B cell (primary cell): ENCODE results near the gene LRSAM1. TPM values are rescaled to one million over a fixed set of nuclear protein-coding genes. Genes with fewer than 3 reads are reported as not detected.

Experiments used
- ATAC-seq: fragments of 200-7000 bp; cut with Tn5 transposase; one replicate; pipeline ENCODE4 v1.10.0; 2021; ENCODE audit warnings: low read depth, mild to moderate bottlenecking, moderate number of reproducible peaks, moderate library complexity
- CTCF ChIA-PET: fragments of 350-600 bp; sonication (Branson Sonifier 250); formaldehyde crosslinking; loops from one replicate; lab custom pipeline; 2021; ENCODE audit warnings: antibody characterized with exemption, inconsistent platforms; lab: Charles Lee
- POLR2A ChIA-PET: fragments of 350-600 bp; sonication (Branson Sonifier 250); formaldehyde crosslinking; loops from one replicate; lab custom pipeline; 2021; ENCODE audit warnings: antibody characterized with exemption; lab: Charles Lee
- DNase-seq: peaks from one replicate; pipeline ENCODE4 v3.0.0; 2013
- H2AFZ ChIP-seq: 2 replicates; pipeline ENCODE4 v1.6.1; 2012; ENCODE audit warnings: mild to moderate bottlenecking, low read depth, low read length; ENCODE audit not compliant: insufficient read depth, poor library complexity, severe bottlenecking
- H3K27ac ChIP-seq, 2 donors: 1 replicate in 1 of 2; 2 replicates in 1 of 2; pipeline ENCODE4 v1.5.1; 2012 to 2013; ENCODE audit warnings: low read length in 2 of 2, mild to moderate bottlenecking in 2 of 2, moderate library complexity in 1 of 2
- H3K27me3 ChIP-seq, 4 experiments: fragments of 200-600 bp in 1 of 4; sonication (generic) in 1 of 4; replicated peaks in 1 of 4; 1 replicate in 2 of 4; 2 replicates in 2 of 4; pipeline versions ENCODE4 v1.6.1 to v1.7.0; 2013 to 2016; ENCODE audit warnings: low read length in 3 of 4, mild to moderate bottlenecking in 2 of 4, mixed read lengths in 1 of 4, moderate library complexity in 1 of 4; ENCODE audit not compliant: insufficient read depth in 4 of 4, control insufficient read depth in 3 of 4; ENCODE audit errors: control extremely low read depth in 1 of 4
- H3K36me3 ChIP-seq, 2 experiments: replicated peaks in 1 of 2; 1 replicate in 1 of 2; 2 replicates in 1 of 2; pipeline versions ENCODE4 v1.6.1 to v1.7.1; 2013; ENCODE audit warnings: low read length in 1 of 2; ENCODE audit not compliant: insufficient read depth in 2 of 2, control insufficient read depth in 1 of 2; ENCODE audit errors: control extremely low read depth in 1 of 2, extremely low read depth in 1 of 2
- H3K4me1 ChIP-seq, 2 donors: fragments of 200-600 bp in 1 of 2; sonication (generic) in 1 of 2; 1 replicate in 1 of 2; 2 replicates in 1 of 2; pipeline versions ENCODE4 v1.5.1 to v1.6.1; 2013 to 2017; ENCODE audit warnings: low read length in 2 of 2; ENCODE audit not compliant: control insufficient read depth in 2 of 2, insufficient read depth in 2 of 2
- H3K4me2 ChIP-seq: replicated peaks from 2 replicates; pipeline ENCODE3; 2012; ENCODE audit warnings: mild to moderate bottlenecking, low read depth, low read length; ENCODE audit not compliant: poor library complexity, severe bottlenecking
- H3K4me3 ChIP-seq, 5 experiments: fragments of 200-600 bp in 1 of 5; sonication (generic) in 1 of 5; 1 replicate in 3 of 5; 2 replicates in 2 of 5; pipeline versions ENCODE4 v1.5.1 to v1.7.0; 2011 to 2016; ENCODE audit warnings: low read length in 4 of 5, mild to moderate bottlenecking in 4 of 5, low read depth in 2 of 5, control low read depth in 1 of 5, moderate library complexity in 1 of 5; ENCODE audit not compliant: insufficient read depth in 1 of 5; ENCODE audit errors: control extremely low read depth in 1 of 5, extremely low read depth in 1 of 5
- H3K79me2 ChIP-seq: fragments of 200-600 bp; sonication (generic); one replicate; pipeline ENCODE4 v1.6.0; 2016; ENCODE audit warnings: low read length; ENCODE audit not compliant: control insufficient read depth, insufficient read depth
- H3K9ac ChIP-seq: fragments of 200-600 bp; sonication (generic); 2 replicates; pipeline ENCODE4 v1.6.1; 2017; ENCODE audit warnings: mild to moderate bottlenecking, low read length, moderate library complexity
- H3K9me3 ChIP-seq, 3 donors: one replicate each; pipeline versions ENCODE4 v1.6.1 to v1.7.1; 2013; ENCODE audit warnings: low read length in 2 of 3; ENCODE audit not compliant: control insufficient read depth in 2 of 3, insufficient read depth in 1 of 3; ENCODE audit errors: control extremely low read depth in 1 of 3
- H4K20me1 ChIP-seq: 2 replicates; pipeline ENCODE4 v1.6.0; 2012; ENCODE audit warnings: mild to moderate bottlenecking, low read length; ENCODE audit not compliant: insufficient read depth, control insufficient read depth, poor library complexity, severe bottlenecking
- H3K27ac Mint-ChIP-seq: one replicate; pipeline ENCODE4 v1.8.0; 2021; ENCODE audit warnings: mixed read lengths
- H3K27me3 Mint-ChIP-seq: one replicate; pipeline ENCODE4 v1.8.0; 2021; ENCODE audit warnings: mixed read lengths
- H3K4me1 Mint-ChIP-seq: one replicate; pipeline ENCODE4 v1.8.0; 2021; ENCODE audit warnings: mixed read lengths
- H3K4me3 Mint-ChIP-seq: one replicate; pipeline ENCODE4 v1.8.0; 2021; ENCODE audit warnings: mixed read lengths
- H3K9me3 Mint-ChIP-seq: one replicate; pipeline ENCODE4 v1.8.0; 2022; ENCODE audit warnings: mixed read lengths; ENCODE audit not compliant: insufficient read depth
- EZH2 ChIP-seq: IDR thresholded peaks from 2 replicates; pipeline ENCODE4 v1.6.1; 2012; ENCODE audit warnings: borderline replicate concordance, low read depth, mild to moderate bottlenecking, moderate library complexity, low read length; ENCODE audit not compliant: insufficient read depth, poor library complexity, severe bottlenecking
- WGBS: methylation state at CpG from one replicate; pipeline ENCODE4 v1.1.5; 2013; ENCODE audit warnings: missing lambda C conversion rate; ENCODE audit not compliant: insufficient coverage; 5-methylcytosine and 5-hydroxymethylcytosine counted together
- intact Hi-C: fragments of 100-400 bp; cut with micrococcal nuclease; formaldehyde crosslinking; loops from one replicate; pipeline ENCODE4 v1.10.0; 2022
- polyA plus RNA-seq: library from polyadenylated mRNA; depleted of rRNA; stranded (reverse); fragments of >200 nt; gene quantifications from 2 replicates; pipeline ENCODE4 v1.2.3, GENCODE V29; 2012
- total RNA-seq, 2 donors: library from RNA; stranded (reverse); fragments of 120-200 nt in 1 of 2; gene quantifications; 1 replicate in 1 of 2; 2 replicates in 1 of 2; pipeline versions ENCODE4 v1.2.3 to v1.2.4, GENCODE V29; 2013 to 2022
- TF ChIP-seq, protein P1 (sequence below): fragments of 200-600 bp; IDR thresholded peaks from one replicate; pipeline ENCODE4 v1.8.0; 2022; ENCODE audit warnings: antibody characterized with exemption, mild to moderate bottlenecking

Gene LRSAM1
- total and polyA plus RNA-seq, 2 donors (not counting 1 experiment from before 2014, with no cell fraction given), result 30.6 to 39.8 TPM

DNA sequence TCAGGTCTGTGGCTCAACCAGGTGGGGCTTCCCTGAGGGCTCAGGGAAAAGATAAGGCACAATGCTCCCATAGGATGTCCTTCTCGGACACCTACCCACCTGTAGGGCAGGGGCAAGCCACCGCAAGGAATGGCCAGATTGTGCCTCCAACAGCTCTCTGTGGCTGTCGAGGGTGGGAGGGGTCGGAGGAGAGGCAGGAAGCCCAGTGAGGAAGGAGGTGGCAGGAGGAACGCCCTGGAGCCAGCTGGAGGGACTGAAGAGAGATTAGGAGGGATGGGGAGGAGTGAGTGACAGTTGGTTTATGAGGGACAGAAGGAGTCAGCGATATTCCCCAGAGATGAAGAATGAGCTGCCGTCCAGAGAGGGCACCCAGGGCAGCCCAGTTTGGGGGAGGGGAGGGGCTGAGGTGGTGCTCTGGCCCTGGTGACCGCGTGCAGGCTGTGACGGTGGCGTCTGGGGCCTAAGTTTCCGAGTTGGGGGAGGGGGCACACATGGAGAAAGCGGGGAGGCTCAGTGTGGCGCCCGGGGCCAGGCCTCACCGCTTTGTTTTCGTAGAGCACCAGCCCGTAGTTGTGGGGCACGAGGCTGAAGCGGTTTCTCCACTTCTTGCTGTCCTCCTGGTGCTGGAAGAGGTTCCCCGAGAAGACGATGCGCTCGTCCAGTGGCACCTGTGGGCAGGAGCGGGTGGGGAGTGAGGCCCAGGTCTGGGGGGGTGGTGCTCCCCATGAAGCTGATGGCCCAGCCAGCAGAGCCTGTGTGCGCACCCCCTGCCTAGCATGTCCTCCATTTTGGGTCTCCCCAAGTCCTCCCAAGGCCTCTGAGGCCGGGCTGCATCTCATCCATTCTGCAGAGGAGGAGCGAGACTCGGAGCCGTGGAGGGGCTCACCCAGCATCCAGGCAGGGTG is 75.6 kb downstream of the LRSAM1 start:
- 92% methylated on average over 29 of the region's 30 CpGs for WGBS
- Histone ChIP-seq H3K27ac (no peak overlapping the region), H2AFZ (no peak overlapping the region), H3K27me3 (no peaks in the 10 kb centered on the region), H4K20me1 (no peaks in the 10 kb centered on the region), H3K4me3 (no peak overlapping the region), H3K36me3 (no peaks in the 10 kb centered on the region), H3K79me2 (no peaks in the 10 kb centered on the region), H3K9me3 (peaks cover 0 to 53% (median 30%) of the 10 kb centered on the region in 3 donors), H3K4me2 (no peak overlapping the region), H3K4me1 (no peaks in the 10 kb centered on the region), H3K9ac (no peak overlapping the region)
- ATAC-seq (no peak), DNase-seq (no peak)
- CTCF ChIA-PET, result interaction anchor here (2.1 to 2.3 kb wide), 2 partner anchors 59 to 208 kb away, joined by 7 to 16 read pairs; partner anchors contain the start of gene TOR2A
- POLR2A ChIA-PET, result no interaction called here
- H3K4me1 Mint-ChIP-seq, result no peaks in the 10 kb centered on the region
- intact Hi-C loops, result no loop called here
- no peaks in the 10 kb centered on the region for H3K27me3 Mint-ChIP-seq
- no peaks in the 10 kb centered on the region for H3K9me3 Mint-ChIP-seq
- no peak overlapping the region for H3K4me3 Mint-ChIP-seq
- no peak for TF ChIP-seq EZH2
- TF ChIP-seq, protein P1, sequence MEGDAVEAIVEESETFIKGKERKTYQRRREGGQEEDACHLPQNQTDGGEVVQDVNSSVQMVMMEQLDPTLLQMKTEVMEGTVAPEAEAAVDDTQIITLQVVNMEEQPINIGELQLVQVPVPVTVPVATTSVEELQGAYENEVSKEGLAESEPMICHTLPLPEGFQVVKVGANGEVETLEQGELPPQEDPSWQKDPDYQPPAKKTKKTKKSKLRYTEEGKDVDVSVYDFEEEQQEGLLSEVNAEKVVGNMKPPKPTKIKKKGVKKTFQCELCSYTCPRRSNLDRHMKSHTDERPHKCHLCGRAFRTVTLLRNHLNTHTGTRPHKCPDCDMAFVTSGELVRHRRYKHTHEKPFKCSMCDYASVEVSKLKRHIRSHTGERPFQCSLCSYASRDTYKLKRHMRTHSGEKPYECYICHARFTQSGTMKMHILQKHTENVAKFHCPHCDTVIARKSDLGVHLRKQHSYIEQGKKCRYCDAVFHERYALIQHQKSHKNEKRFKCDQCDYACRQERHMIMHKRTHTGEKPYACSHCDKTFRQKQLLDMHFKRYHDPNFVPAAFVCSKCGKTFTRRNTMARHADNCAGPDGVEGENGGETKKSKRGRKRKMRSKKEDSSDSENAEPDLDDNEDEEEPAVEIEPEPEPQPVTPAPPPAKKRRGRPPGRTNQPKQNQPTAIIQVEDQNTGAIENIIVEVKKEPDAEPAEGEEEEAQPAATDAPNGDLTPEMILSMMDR, result no peak
- H3K27ac Mint-ChIP-seq, result no peak overlapping the region

- Histone ChIP-seq H3K9ac (no peak overlapping the region), H3K27ac (no peak overlapping the region), H4K20me1 (no peaks in the 10 kb centered on the region), H3K4me3 (no peak overlapping the region), H2AFZ (no peak overlapping the region), H3K4me2 (no peak overlapping the region), H3K79me2 (no peaks in the 10 kb centered on the region), H3K9me3 (peaks cover 0 to 45% (median 28%) of the 10 kb centered on the region in 3 donors), H3K4me1 (no peaks in the 10 kb centered on the region), H3K27me3 (no peaks in the 10 kb centered on the region), H3K36me3 (no peaks in the 10 kb centered on the region)
- intact Hi-C loops, result no loop called here
- Mint-ChIP-seq H3K27me3 (no peaks in the 10 kb centered on the region), H3K27ac (no peak overlapping the region), H3K4me3 (no peak overlapping the region), H3K9me3 (no peaks in the 10 kb centered on the region), H3K4me1 (no peaks in the 10 kb centered on the region)
- ChIA-PET CTCF (no interaction called here), POLR2A (no interaction called here)
- WGBS, result 84% methylated on average over 15 of the region's 17 CpGs
- TF ChIP-seq, protein P1, result no peak
- TF ChIP-seq EZH2, result no peak
- DNase-seq, result no peak
- ATAC-seq, result no peak
Observed at GRCh38 chr9:127527560-127528268, 76.4 kb downstream of the LRSAM1 start.
